Breast epithelium (tissue), 3 donors: ENCODE measurements around the gene GNAT3.

Experiments used
- CTCF ChIP-seq, 3 donors: fragments of 450-650 bp; IDR thresholded peaks; one replicate each; pipeline ENCODE4 v1.5.1; 2016 to 2017; ENCODE audit warnings: antibody characterized with exemption in 3 of 3, mild to moderate bottlenecking in 3 of 3, moderate library complexity in 3 of 3
- POLR2A ChIP-seq: fragments of 450-650 bp; IDR thresholded peaks from one replicate; pipeline ENCODE4 v1.6.1; 2016; ENCODE audit warnings: antibody characterized with exemption, mild to moderate bottlenecking, moderate library complexity
- POLR2AphosphoS5 ChIP-seq, 3 donors: sonication (generic); formaldehyde crosslinking; IDR thresholded peaks; one replicate each; pipeline ENCODE4 v1.6.1; 2017; ENCODE audit warnings: antibody characterized with exemption in 3 of 3

DNA sequence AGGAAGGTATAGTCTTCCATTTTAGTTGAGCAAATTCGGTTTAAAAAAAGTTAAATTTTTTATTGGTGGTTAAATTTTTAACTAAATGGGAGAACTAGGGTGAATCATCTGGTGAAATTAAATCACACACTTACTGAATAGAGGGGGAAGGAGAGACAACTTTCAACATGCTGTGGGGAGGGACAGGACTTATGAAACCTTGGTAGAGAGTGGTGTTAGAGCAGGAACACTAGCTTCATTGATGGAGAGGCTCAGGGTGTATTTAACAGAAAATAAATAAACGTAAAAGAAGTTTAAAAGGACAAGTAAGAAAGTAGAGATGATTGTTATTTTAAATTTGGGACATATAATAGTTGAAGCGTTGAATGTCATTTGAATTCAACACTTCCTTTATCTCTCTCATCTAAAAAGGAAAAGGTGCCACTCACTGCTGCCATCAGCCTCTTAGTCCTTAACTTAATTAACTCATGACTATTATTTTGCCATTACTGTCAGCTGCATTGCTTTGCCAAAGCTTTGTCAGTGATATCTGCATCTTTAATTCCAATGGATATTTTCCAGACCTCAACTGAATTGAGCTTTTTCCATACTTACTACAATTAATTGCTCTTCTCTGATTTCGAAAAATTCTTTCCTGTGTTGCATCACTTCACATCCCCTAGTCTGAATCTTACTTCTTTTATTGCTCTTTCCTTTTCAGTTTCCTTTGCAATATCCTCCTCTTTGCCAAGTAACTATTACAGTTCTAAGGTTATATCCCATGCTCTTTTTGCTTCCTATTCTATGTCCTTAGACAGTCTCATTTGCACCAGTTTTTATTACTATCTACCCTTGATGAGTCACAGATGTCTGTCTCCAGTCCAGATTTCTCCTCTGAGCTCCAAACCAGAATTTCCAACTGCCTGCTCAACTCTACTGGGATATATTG is 71.7 kb downstream of the GNAT3 start:
- no peak for TF ChIP-seq CTCF (IDR thresholded peaks at IDR 0.05)
- TF ChIP-seq POLR2A, result no peak
- TF ChIP-seq POLR2AphosphoS5 (IDR thresholded peaks at IDR 0.05), result no peak
